ENCODE results near the gene PRKD3. TPM values are rescaled to one million over a fixed set of nuclear protein-coding genes. Genes with fewer than 3 reads are reported as not detected.

Gene PRKD3
- total RNA-seq, 1 experiment from 2014 or later, result 40.2 TPM

DNA sequence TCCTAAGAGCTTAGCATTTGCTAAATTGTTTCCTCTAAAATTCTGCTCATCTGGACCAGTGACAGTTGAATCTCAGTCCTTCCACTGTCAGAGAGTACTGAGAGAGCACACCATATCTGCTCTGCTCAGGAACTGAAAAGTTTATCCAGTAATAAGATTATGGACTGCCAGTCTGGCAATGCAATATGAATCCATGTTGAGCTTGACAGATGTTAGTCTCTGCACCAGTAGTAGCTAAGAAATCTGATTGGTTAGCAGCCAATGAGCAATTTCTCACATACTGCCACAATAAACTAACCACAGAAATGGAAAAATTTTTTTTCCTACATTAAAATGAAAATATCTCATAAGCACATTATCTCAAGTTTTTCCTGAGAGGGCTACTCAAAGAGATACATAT lies 2.3 kb downstream of the PRKD3 start:
- Histone ChIP-seq H3K9me3 (no peaks in the 10 kb centered on the region), H3K27me3 (replicated peaks; ENCODE audit: control insufficient read depth, insufficient read depth, low read length) (no peaks in the 10 kb centered on the region), H3K4me3 (ENCODE audit: low read depth, low read length) (no peak overlapping the region), H3K4me1 (peaks cover 17% of the 10 kb centered on the region; the same call in 1 of the 2 replicates), H3K36me3 (ENCODE audit: control insufficient read depth, insufficient read depth, low read length) (no peaks in the 10 kb centered on the region)
- Mint-ChIP-seq H3K27me3 (ENCODE audit: insufficient read depth, unreplicated experiment) (no peaks in the 10 kb centered on the region), H3K27ac (ENCODE audit: unreplicated experiment) (no peak overlapping the region), H3K4me1 (ENCODE audit: low read depth, unreplicated experiment) (peaks cover 24% of the 10 kb centered on the region), H3K4me3 (ENCODE audit: unreplicated experiment) (no peak overlapping the region), H3K9me3 (ENCODE audit: unreplicated experiment) (no peaks in the 10 kb centered on the region), H3K36me3 (ENCODE audit: insufficient read depth, unreplicated experiment) (peaks cover 16% of the 10 kb centered on the region)
- CTCF ChIA-PET, result no interaction called here
- intact Hi-C loops (cut with micrococcal nuclease; ENCODE audit: unreplicated experiment), result no loop called here
- BruUV-seq (replicated peaks), result no TSS peak
- POLR2A ChIA-PET, result no interaction called here
- TF ChIP-seq, protein P1, sequence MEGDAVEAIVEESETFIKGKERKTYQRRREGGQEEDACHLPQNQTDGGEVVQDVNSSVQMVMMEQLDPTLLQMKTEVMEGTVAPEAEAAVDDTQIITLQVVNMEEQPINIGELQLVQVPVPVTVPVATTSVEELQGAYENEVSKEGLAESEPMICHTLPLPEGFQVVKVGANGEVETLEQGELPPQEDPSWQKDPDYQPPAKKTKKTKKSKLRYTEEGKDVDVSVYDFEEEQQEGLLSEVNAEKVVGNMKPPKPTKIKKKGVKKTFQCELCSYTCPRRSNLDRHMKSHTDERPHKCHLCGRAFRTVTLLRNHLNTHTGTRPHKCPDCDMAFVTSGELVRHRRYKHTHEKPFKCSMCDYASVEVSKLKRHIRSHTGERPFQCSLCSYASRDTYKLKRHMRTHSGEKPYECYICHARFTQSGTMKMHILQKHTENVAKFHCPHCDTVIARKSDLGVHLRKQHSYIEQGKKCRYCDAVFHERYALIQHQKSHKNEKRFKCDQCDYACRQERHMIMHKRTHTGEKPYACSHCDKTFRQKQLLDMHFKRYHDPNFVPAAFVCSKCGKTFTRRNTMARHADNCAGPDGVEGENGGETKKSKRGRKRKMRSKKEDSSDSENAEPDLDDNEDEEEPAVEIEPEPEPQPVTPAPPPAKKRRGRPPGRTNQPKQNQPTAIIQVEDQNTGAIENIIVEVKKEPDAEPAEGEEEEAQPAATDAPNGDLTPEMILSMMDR (IDR thresholded peaks at IDR 0.05; ENCODE audit: insufficient read depth in 1 of 2, low read depth in 1 of 2, low read length in 1 of 2, severe bottlenecking in 1 of 2, unreplicated experiment in 1 of 2), result no peak
- DNase-seq, result no peak

DNA sequence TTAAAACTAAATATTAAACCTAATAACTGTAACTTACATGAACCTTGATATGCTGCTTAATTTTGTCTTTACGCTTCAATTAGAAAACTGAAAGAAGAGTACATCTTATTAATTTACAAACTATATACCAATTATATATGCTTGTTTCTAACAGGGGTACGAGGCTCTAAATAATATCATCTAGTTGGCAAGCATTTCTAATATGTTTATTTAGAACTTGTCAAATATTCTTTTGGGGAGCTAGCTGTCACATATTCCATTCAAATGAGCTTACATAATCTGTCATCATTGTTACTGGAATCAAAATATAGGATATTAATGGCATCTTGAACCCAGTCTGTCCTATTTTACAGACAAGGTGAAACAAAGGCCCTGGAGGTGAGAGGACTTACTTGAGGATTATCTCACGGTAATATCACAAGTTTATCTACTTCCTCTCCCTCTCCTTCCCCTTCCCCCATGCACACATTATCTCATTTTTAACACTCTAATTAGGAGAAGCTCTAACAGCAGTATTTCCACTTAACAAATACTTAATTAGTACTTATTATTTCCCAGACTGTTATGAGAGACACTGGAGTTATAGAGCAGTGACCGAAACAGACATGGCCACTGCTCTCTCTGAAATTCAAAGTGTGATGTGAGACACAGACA lies 3.5 kb downstream of the PRKD3 start:
- POLR2A ChIA-PET, result no interaction called here

DNA sequence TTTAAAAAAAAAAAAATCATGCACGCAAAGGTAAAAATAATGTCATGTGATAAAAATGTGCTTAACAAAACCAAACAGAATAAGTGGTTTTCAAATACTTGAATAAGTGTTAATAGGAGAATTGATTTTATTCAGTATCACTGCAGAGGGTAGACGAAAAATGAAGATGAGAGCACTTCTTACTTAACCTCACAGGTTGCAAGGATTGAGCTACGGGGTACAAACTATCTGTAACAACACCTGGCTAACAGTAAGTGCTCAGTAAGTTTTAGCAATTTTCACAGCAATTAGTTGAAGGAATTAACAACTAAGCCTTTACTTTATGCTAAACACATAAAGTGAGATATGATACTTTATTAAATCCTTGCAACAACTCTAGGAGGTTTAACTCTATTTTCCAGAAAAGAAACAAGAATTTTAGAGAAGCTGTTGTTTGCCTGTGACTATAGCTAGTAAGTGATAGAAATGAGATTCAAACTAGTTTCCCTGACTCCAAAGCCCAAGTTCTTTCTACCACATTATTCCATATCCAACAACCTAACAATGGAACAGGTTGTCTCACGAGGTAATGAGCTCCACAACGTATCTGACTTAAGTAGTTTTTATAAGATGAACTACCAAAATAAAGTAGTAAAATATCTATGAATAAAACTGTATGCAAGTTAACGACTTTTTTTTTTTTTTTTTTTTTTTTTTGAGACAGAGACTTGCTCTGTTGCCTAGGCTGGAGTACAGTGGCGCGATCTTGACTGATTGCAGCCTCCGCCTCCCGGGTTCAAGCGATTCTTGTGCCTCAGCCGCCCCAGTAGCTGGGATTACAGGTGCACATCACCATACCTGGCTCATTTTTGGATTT lies 4.7 kb downstream of the PRKD3 start:
- POLR2A ChIA-PET, result no interaction called here
- H3K36me3 Mint-ChIP-seq (ENCODE audit: insufficient read depth, unreplicated experiment), result peaks cover 32% of the 10 kb centered on the region
- Histone ChIP-seq H3K9me3 (no peaks in the 10 kb centered on the region), H3K4me1 (0 out of 2 replicates have a peak, but pooled peaks cover 4% of the 10 kb centered on the region), H3K27me3 (replicated peaks; ENCODE audit: control insufficient read depth, insufficient read depth, low read length) (no peaks in the 10 kb centered on the region), H3K36me3 (ENCODE audit: control insufficient read depth, insufficient read depth, low read length) (no peaks in the 10 kb centered on the region), H3K4me3 (ENCODE audit: low read depth, low read length) (no peak overlapping the region)
- H3K9me3 Mint-ChIP-seq (ENCODE audit: unreplicated experiment), result no peaks in the 10 kb centered on the region
- peaks cover 11% of the 10 kb centered on the region for H3K4me1 Mint-ChIP-seq (ENCODE audit: low read depth, unreplicated experiment)
- no TSS peak for BruUV-seq (replicated peaks)
- no peak for DNase-seq
- CTCF ChIA-PET, result no interaction called here
- H3K27ac Mint-ChIP-seq (ENCODE audit: unreplicated experiment), result no peak overlapping the region
- TF ChIP-seq, protein P1 (IDR thresholded peaks at IDR 0.05; ENCODE audit: insufficient read depth in 1 of 2, low read depth in 1 of 2, low read length in 1 of 2, severe bottlenecking in 1 of 2, unreplicated experiment in 1 of 2), result no peak
- H3K27me3 Mint-ChIP-seq (ENCODE audit: insufficient read depth, unreplicated experiment), result no peaks in the 10 kb centered on the region
- no peak overlapping the region for H3K4me3 Mint-ChIP-seq (ENCODE audit: unreplicated experiment)
- intact Hi-C loops (cut with micrococcal nuclease; ENCODE audit: unreplicated experiment), result no loop called here

More for the DNA sequence above, 3.5 kb downstream of the PRKD3 start:
- Mint-ChIP-seq H3K27ac (ENCODE audit: unreplicated experiment) (no peak overlapping the region), H3K4me1 (ENCODE audit: low read depth, unreplicated experiment) (peaks cover 13% of the 10 kb centered on the region), H3K4me3 (ENCODE audit: unreplicated experiment) (no peak overlapping the region), H3K36me3 (ENCODE audit: insufficient read depth, unreplicated experiment) (peaks cover 24% of the 10 kb centered on the region), H3K9me3 (ENCODE audit: unreplicated experiment) (no peaks in the 10 kb centered on the region), H3K27me3 (ENCODE audit: insufficient read depth, unreplicated experiment) (no peaks in the 10 kb centered on the region)
- Histone ChIP-seq H3K4me3 (ENCODE audit: low read depth, low read length) (no peak overlapping the region), H3K36me3 (ENCODE audit: control insufficient read depth, insufficient read depth, low read length) (no peaks in the 10 kb centered on the region), H3K9me3 (no peaks in the 10 kb centered on the region), H3K4me1 (peaks cover 6% of the 10 kb centered on the region; the same call in 1 of the 2 replicates), H3K27me3 (replicated peaks; ENCODE audit: control insufficient read depth, insufficient read depth, low read length) (no peaks in the 10 kb centered on the region)
- TF ChIP-seq, protein P1 (IDR thresholded peaks at IDR 0.05; ENCODE audit: insufficient read depth in 1 of 2, low read depth in 1 of 2, low read length in 1 of 2, severe bottlenecking in 1 of 2, unreplicated experiment in 1 of 2), result no peak
- CTCF ChIA-PET, result no interaction called here
- no peak for DNase-seq
- intact Hi-C loops (cut with micrococcal nuclease; ENCODE audit: unreplicated experiment), result no loop called here
- BruUV-seq (replicated peaks), result no TSS peak

Measured in Caco-2 (cell line).